B cell (primary cell): ENCODE measurements around the gene SOD3. TPM values are rescaled to one million over a fixed set of nuclear protein-coding genes. Genes with fewer than 3 reads are reported as not detected.

ENCODE experiments used
- ATAC-seq: fragments of 200-7000 bp; cut with Tn5 transposase; one replicate; pipeline ENCODE4 v1.10.0; 2021; ENCODE audit warnings: low read depth, mild to moderate bottlenecking, moderate number of reproducible peaks, moderate library complexity
- CTCF ChIA-PET: fragments of 350-600 bp; sonication (Branson Sonifier 250); formaldehyde crosslinking; loops from one replicate; lab custom pipeline; 2021; ENCODE audit warnings: antibody characterized with exemption, inconsistent platforms; lab: Charles Lee
- POLR2A ChIA-PET: fragments of 350-600 bp; sonication (Branson Sonifier 250); formaldehyde crosslinking; loops from one replicate; lab custom pipeline; 2021; ENCODE audit warnings: antibody characterized with exemption; lab: Charles Lee
- DNase-seq: peaks from one replicate; pipeline ENCODE4 v3.0.0; 2013
- H2AFZ ChIP-seq: 2 replicates; pipeline ENCODE4 v1.6.1; 2012; ENCODE audit warnings: mild to moderate bottlenecking, low read depth, low read length; ENCODE audit not compliant: insufficient read depth, poor library complexity, severe bottlenecking
- H3K27ac ChIP-seq, 2 donors: 1 replicate in 1 of 2; 2 replicates in 1 of 2; pipeline ENCODE4 v1.5.1; 2012 to 2013; ENCODE audit warnings: low read length in 2 of 2, mild to moderate bottlenecking in 2 of 2, moderate library complexity in 1 of 2
- H3K27me3 ChIP-seq, 4 experiments: fragments of 200-600 bp in 1 of 4; sonication (generic) in 1 of 4; replicated peaks in 1 of 4; 1 replicate in 2 of 4; 2 replicates in 2 of 4; pipeline versions ENCODE4 v1.6.1 to v1.7.0; 2013 to 2016; ENCODE audit warnings: low read length in 3 of 4, mild to moderate bottlenecking in 2 of 4, mixed read lengths in 1 of 4, moderate library complexity in 1 of 4; ENCODE audit not compliant: insufficient read depth in 4 of 4, control insufficient read depth in 3 of 4; ENCODE audit errors: control extremely low read depth in 1 of 4
- H3K36me3 ChIP-seq, 2 experiments: replicated peaks in 1 of 2; 1 replicate in 1 of 2; 2 replicates in 1 of 2; pipeline versions ENCODE4 v1.6.1 to v1.7.1; 2013; ENCODE audit warnings: low read length in 1 of 2; ENCODE audit not compliant: insufficient read depth in 2 of 2, control insufficient read depth in 1 of 2; ENCODE audit errors: control extremely low read depth in 1 of 2, extremely low read depth in 1 of 2
- H3K4me1 ChIP-seq, 2 donors: fragments of 200-600 bp in 1 of 2; sonication (generic) in 1 of 2; 1 replicate in 1 of 2; 2 replicates in 1 of 2; pipeline versions ENCODE4 v1.5.1 to v1.6.1; 2013 to 2017; ENCODE audit warnings: low read length in 2 of 2; ENCODE audit not compliant: control insufficient read depth in 2 of 2, insufficient read depth in 2 of 2
- H3K4me2 ChIP-seq: replicated peaks from 2 replicates; pipeline ENCODE3; 2012; ENCODE audit warnings: mild to moderate bottlenecking, low read depth, low read length; ENCODE audit not compliant: poor library complexity, severe bottlenecking
- H3K4me3 ChIP-seq, 5 experiments: fragments of 200-600 bp in 1 of 5; sonication (generic) in 1 of 5; 1 replicate in 3 of 5; 2 replicates in 2 of 5; pipeline versions ENCODE4 v1.5.1 to v1.7.0; 2011 to 2016; ENCODE audit warnings: low read length in 4 of 5, mild to moderate bottlenecking in 4 of 5, low read depth in 2 of 5, control low read depth in 1 of 5, moderate library complexity in 1 of 5; ENCODE audit not compliant: insufficient read depth in 1 of 5; ENCODE audit errors: control extremely low read depth in 1 of 5, extremely low read depth in 1 of 5
- H3K79me2 ChIP-seq: fragments of 200-600 bp; sonication (generic); one replicate; pipeline ENCODE4 v1.6.0; 2016; ENCODE audit warnings: low read length; ENCODE audit not compliant: control insufficient read depth, insufficient read depth
- H3K9ac ChIP-seq: fragments of 200-600 bp; sonication (generic); 2 replicates; pipeline ENCODE4 v1.6.1; 2017; ENCODE audit warnings: mild to moderate bottlenecking, low read length, moderate library complexity
- H3K9me3 ChIP-seq, 3 donors: one replicate each; pipeline versions ENCODE4 v1.6.1 to v1.7.1; 2013; ENCODE audit warnings: low read length in 2 of 3; ENCODE audit not compliant: control insufficient read depth in 2 of 3, insufficient read depth in 1 of 3; ENCODE audit errors: control extremely low read depth in 1 of 3
- H4K20me1 ChIP-seq: 2 replicates; pipeline ENCODE4 v1.6.0; 2012; ENCODE audit warnings: mild to moderate bottlenecking, low read length; ENCODE audit not compliant: insufficient read depth, control insufficient read depth, poor library complexity, severe bottlenecking
- H3K27ac Mint-ChIP-seq: one replicate; pipeline ENCODE4 v1.8.0; 2021; ENCODE audit warnings: mixed read lengths
- H3K27me3 Mint-ChIP-seq: one replicate; pipeline ENCODE4 v1.8.0; 2021; ENCODE audit warnings: mixed read lengths
- H3K4me1 Mint-ChIP-seq: one replicate; pipeline ENCODE4 v1.8.0; 2021; ENCODE audit warnings: mixed read lengths
- H3K4me3 Mint-ChIP-seq: one replicate; pipeline ENCODE4 v1.8.0; 2021; ENCODE audit warnings: mixed read lengths
- H3K9me3 Mint-ChIP-seq: one replicate; pipeline ENCODE4 v1.8.0; 2022; ENCODE audit warnings: mixed read lengths; ENCODE audit not compliant: insufficient read depth
- CTCF ChIP-seq: fragments of 200-600 bp; IDR thresholded peaks from one replicate; pipeline ENCODE4 v1.8.0; 2022; ENCODE audit warnings: antibody characterized with exemption, mild to moderate bottlenecking
- EZH2 ChIP-seq: IDR thresholded peaks from 2 replicates; pipeline ENCODE4 v1.6.1; 2012; ENCODE audit warnings: borderline replicate concordance, low read depth, mild to moderate bottlenecking, moderate library complexity, low read length; ENCODE audit not compliant: insufficient read depth, poor library complexity, severe bottlenecking
- WGBS: methylation state at CpG from one replicate; pipeline ENCODE4 v1.1.5; 2013; ENCODE audit warnings: missing lambda C conversion rate; ENCODE audit not compliant: insufficient coverage; 5-methylcytosine and 5-hydroxymethylcytosine counted together
- intact Hi-C: fragments of 100-400 bp; cut with micrococcal nuclease; formaldehyde crosslinking; loops from one replicate; pipeline ENCODE4 v1.10.0; 2022
- polyA plus RNA-seq: library from polyadenylated mRNA; depleted of rRNA; stranded (reverse); fragments of >200 nt; gene quantifications from 2 replicates; pipeline ENCODE4 v1.2.3, GENCODE V29; 2012
- small RNA-seq: library from RNA; depleted of rRNA; stranded (forward); fragments of <200 nt; gene quantifications from one replicate; pipeline ENCODE3, GENCODE V24; 2012; ENCODE audit warnings: low replicate concordance, low read depth; ENCODE audit not compliant: insufficient read length
- total RNA-seq, 2 donors: library from RNA; stranded (reverse); fragments of 120-200 nt in 1 of 2; gene quantifications; 1 replicate in 1 of 2; 2 replicates in 1 of 2; pipeline versions ENCODE4 v1.2.3 to v1.2.4, GENCODE V29; 2013 to 2022

Gene SOD3
- total and polyA plus RNA-seq, 2 donors (not counting 1 experiment from before 2014, with no cell fraction given) = not detected

GRCh38 chr4:24849351-24849750 lies 54.0 kb downstream of the SOD3 start:
- Histone ChIP-seq H4K20me1 (no peaks in the 10 kb centered on the region), H3K27me3 (no peaks in the 10 kb centered on the region), H2AFZ (no peak overlapping the region), H3K9me3 (no peaks in the 10 kb centered on the region), H3K79me2 (no peaks in the 10 kb centered on the region), H3K4me3 (no peak overlapping the region), H3K4me1 (no peaks in the 10 kb centered on the region), H3K9ac (no peak overlapping the region), H3K27ac (no peak overlapping the region), H3K4me2 (no peak overlapping the region), H3K36me3 (no peaks in the 10 kb centered on the region)
- no peak overlapping the region for H3K27ac Mint-ChIP-seq
- H3K27me3 Mint-ChIP-seq = peaks cover 9% of the 10 kb centered on the region
- WGBS = no CpG with 5 or more reads among the region's 4 CpGs
- POLR2A ChIA-PET = no interaction called here
- no peak overlapping the region for H3K4me3 Mint-ChIP-seq
- no peaks in the 10 kb centered on the region for H3K4me1 Mint-ChIP-seq
- H3K9me3 Mint-ChIP-seq = no peaks in the 10 kb centered on the region
- no peak for TF ChIP-seq EZH2
- TF ChIP-seq CTCF = no peak
- CTCF ChIA-PET = no interaction called here
- ATAC-seq (no peak), DNase-seq (no peak)
- intact Hi-C loops = no loop called here

- Mint-ChIP-seq H3K4me3 (no peak overlapping the region), H3K27me3 (peaks cover 9% of the 10 kb centered on the region), H3K4me1 (no peaks in the 10 kb centered on the region), H3K9me3 (no peaks in the 10 kb centered on the region), H3K27ac (no peak overlapping the region)
- no peak overlapping the region for H3K4me3 ChIP-seq
- no peak overlapping the region for H2AFZ ChIP-seq
- no peaks in the 10 kb centered on the region for H4K20me1 ChIP-seq
- intact Hi-C loops = no loop called here
- H3K27ac ChIP-seq = no peak overlapping the region
- TF ChIP-seq EZH2 (no peak), CTCF (no peak)
- ATAC-seq (no peak), DNase-seq (no peak)
- H3K4me2 ChIP-seq = no peak overlapping the region
- no peaks in the 10 kb centered on the region for H3K79me2 ChIP-seq
- no peak overlapping the region for H3K9ac ChIP-seq
- H3K27me3 ChIP-seq = no peaks in the 10 kb centered on the region
- H3K9me3 ChIP-seq = no peaks in the 10 kb centered on the region
- H3K36me3 ChIP-seq = no peaks in the 10 kb centered on the region
- ChIA-PET CTCF (no interaction called here), POLR2A (no interaction called here)
- WGBS = 100% methylated on average over 2 of the region's 2 CpGs
- no peaks in the 10 kb centered on the region for H3K4me1 ChIP-seq
Observed at GRCh38 chr4:24849756-24850155, 54.4 kb downstream of the SOD3 start.

Small RNAs within 50 kb of the gene (small RNA-seq; reads per million reads assigned to genes)
- not detected for gene AC006390.1

Other genes starting within 250 kb of the SOD3 start
- gene DHX15, start 211.0 kb upstream of the SOD3 start, total RNA-seq = 154 and 162 TPM in 2 replicates
- 58.8 and 130 TPM in 2 replicates for gene DHX15, start 211.0 kb upstream of the SOD3 start, polyA plus RNA-seq
- gene CCDC149, start 117.5 kb downstream of the SOD3 start, total RNA-seq = not detected in 2 replicates
- gene CCDC149, start 117.5 kb downstream of the SOD3 start, polyA plus RNA-seq = 0.13 TPM in 1 of 2 replicates, not detected in the other
- not detected in 2 replicates for gene LGI2, start 235.4 kb downstream of the SOD3 start, total RNA-seq
- gene LGI2, start 235.4 kb downstream of the SOD3 start, polyA plus RNA-seq = not detected in 2 replicates